Spleen (tissue), 7 donors: ENCODE data around the gene SLC46A1.

ENCODE experiments used
- CTCF ChIP-seq, 11 experiments: fragments of 200-600 bp in 7 of 11; fragments of 450-650 bp in 4 of 11; sonication (generic) in 4 of 11; IDR thresholded peaks in 8 of 11; conservative IDR thresholded peaks in 3 of 11; 1 replicate in 7 of 11; 2 replicates in 4 of 11; pipeline versions ENCODE4 v1.4.0 to v1.8.0; 2016 to 2021; ENCODE audit warnings: antibody characterized with exemption in 11 of 11, inconsistent platforms in 4 of 11, mild to moderate bottlenecking in 1 of 11
- POLR2A ChIP-seq, 3 donors: fragments of 450-650 bp; IDR thresholded peaks; one replicate each; pipeline ENCODE4 v1.5.1; 2017; ENCODE audit warnings: antibody characterized with exemption in 3 of 3, mild to moderate bottlenecking in 1 of 3
- POLR2AphosphoS5 ChIP-seq, 3 donors: sonication (generic); formaldehyde crosslinking; IDR thresholded peaks; one replicate each; pipeline ENCODE4 v1.5.1; 2017; ENCODE audit warnings: antibody characterized with exemption in 3 of 3
- donor health status: DM: no; HTN: no; CAD: no; lungs with moderate emphysema.
- donor health status: DM: no; HTN: no; CAD: no.
- donor health status: DM: no; HTN: no; CAD: no.

DNA sequence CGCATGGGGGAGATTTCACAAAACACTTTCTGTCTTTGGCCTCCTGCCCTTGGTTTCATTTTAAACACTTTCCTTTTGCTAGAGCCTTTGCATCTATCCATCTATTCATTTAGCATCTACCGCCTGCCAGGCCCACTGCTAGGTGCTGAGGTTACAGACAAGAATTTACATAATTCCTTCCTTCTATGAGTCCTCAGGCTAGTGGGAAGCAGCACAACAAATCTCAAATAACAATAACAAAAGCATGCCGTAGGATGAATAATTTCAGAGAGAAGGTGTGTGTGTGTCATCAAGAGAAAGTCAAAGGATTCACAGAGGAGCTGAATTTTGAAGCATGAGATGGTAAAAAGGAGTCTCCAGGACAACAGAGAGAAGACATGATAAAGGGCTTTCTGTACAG, 6.1 kb upstream of the SLC46A1 start:
- TF ChIP-seq CTCF (IDR thresholded peaks at IDR 0.05 in 8 of 11, conservative IDR thresholded peaks at IDR 0.05 in 3 of 11) = no peak
- TF ChIP-seq POLR2A (IDR thresholded peaks at IDR 0.05) = no peak
- TF ChIP-seq POLR2AphosphoS5 (IDR thresholded peaks at IDR 0.05) = no peak
